ENCODE measurements around the gene DUS1L.

- TF ChIP-seq CTCF (IDR thresholded peaks at IDR 0.05) (no peak), POLR2AphosphoS5 (IDR thresholded peaks at IDR 0.05; ENCODE audit: low read depth, low read length) (no peak), GATA2 (CRISPR knock-in tag; IDR thresholded peaks at IDR 0.05) (no peak), USF1 (IDR thresholded peaks at IDR 0.05; ENCODE audit: borderline replicate concordance, low read depth) (no peak), RAD21 (IDR thresholded peaks at IDR 0.05; ENCODE audit: low read length) (no peak), YY1 (IDR thresholded peaks at IDR 0.05; ENCODE audit: low read depth) (no peak), PBX3 (IDR thresholded peaks at IDR 0.05) (no peak), EP300 (IDR thresholded peaks at IDR 0.05; ENCODE audit: borderline replicate concordance in 1 of 2, low read depth in 1 of 2, low read length in 1 of 2) (no peak)
Observed at GRCh38 chr17:82077617-82078358, 12.2 kb upstream of the DUS1L start.
